Ovary (tissue), 3 donors: Measurements from ENCODE around the gene LEKR1.
"Not testable (repeated sequence)": the region's sequence is repeated elsewhere in the genome, so short reads cannot be mapped to it uniquely, and the experiment has no call there.

ENCODE experiments used
- CTCF ChIP-seq, 3 donors: fragments of 450-650 bp in 2 of 3; fragments of 200-600 bp in 1 of 3; IDR thresholded peaks; one replicate each; pipeline versions ENCODE4 v1.5.1 to v1.8.0; 2016 to 2022; ENCODE audit warnings: antibody characterized with exemption in 3 of 3, mild to moderate bottlenecking in 1 of 3
- POLR2A ChIP-seq: fragments of 450-650 bp; IDR thresholded peaks from one replicate; pipeline ENCODE4 v1.6.1; 2017; ENCODE audit warnings: antibody characterized with exemption, mild to moderate bottlenecking, moderate library complexity
- donor health status: DM: no; HTN: no; CAD: no.

GRCh38 chr3:156897851-156898250, 71.7 kb downstream of the LEKR1 start:
- TF ChIP-seq POLR2A; CTCF (IDR thresholded peaks at IDR 0.05): not testable (repeated sequence)
